SK-MEL-5 (cell line): ENCODE data around the gene COX18. TPM values are rescaled to one million over a fixed set of nuclear protein-coding genes. Genes with fewer than 3 reads are reported as not detected.

Experiments
- DNase-seq: peaks from one replicate; pipeline ENCODE4 v3.0.0-alpha.2; 2016; ENCODE audit warnings: low read depth, low spot score
- in situ Hi-C: cut with HindIII; loops from 2 replicates; pipeline ENCODE4 v1.10.0; 2016; ENCODE audit warnings: low sequenced_read_pairs, high pct_unique_total_duplicates, low pct_unique_long_range_greater_than_20kb
- small RNA-seq, 2 experiments: library from RNA; depleted of rRNA; stranded (forward); fragments of <200 nt; gene quantifications; one replicate each; pipeline ENCODE3, GENCODE V24; 2014
- total RNA-seq: library from RNA; depleted of rRNA; stranded (reverse); fragments of >200 nt; shearing (Covaris generic); gene quantifications from 2 replicates; pipeline ENCODE4 v1.2.3, GENCODE V29; 2014; rRNA removed

Gene COX18
- total RNA-seq, 1 experiment from 2014 or later, result 25.3 TPM

- DNase-seq, result no peak
- in situ Hi-C loops, result no loop called here
Observed at GRCh38 chr4:73007526-73008100, 61.9 kb downstream of the COX18 start.

DNA sequence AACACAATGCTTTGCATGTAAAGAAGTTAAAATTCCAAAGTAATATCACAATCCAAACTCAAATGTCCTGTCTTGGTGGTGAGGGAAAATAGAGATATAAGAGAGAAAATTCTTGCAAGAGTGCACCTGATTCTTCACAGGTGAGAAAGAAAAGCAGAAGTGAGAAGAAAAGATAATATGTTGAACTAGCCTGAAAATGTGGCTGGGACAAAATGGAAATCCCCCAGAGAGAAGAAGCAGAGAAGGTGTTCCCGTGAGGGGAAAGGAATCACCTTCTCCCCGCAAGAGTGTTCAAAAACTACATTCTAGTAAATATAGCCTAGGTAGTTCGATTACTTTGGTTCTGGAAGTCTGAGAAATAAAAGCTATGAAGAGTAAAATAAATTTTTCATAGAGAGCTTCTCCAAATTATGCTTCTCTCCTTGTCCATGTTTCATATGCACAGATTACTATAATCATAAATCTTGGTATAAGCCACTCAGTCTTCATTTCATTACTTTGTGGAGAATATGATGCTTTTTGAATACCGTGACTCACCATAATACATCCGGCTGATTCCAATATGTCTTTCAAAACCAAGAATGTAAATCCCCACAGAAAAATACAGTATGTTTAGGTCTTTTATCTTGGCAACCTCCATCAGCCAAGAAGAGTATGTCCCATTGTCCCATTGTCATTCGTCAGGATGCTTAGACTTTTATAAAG, 63.1 kb downstream of the COX18 start:
- DNase-seq, result no peak
- in situ Hi-C loops, result no loop called here

GRCh38 chr4:73005514-73005913, 64.0 kb downstream of the COX18 start:
- in situ Hi-C loops, result no loop called here
- DNase-seq, result no peak

Small RNA genes lying within 50 kb of the gene (small RNA-seq; reads per million reads assigned to genes)
- gene RNU6ATAC5P, result 0 reads per million in 2 experiments

Other genes with a start within 250 kb of the COX18 start
- gene ANKRD17, start 189.1 kb upstream of the COX18 start, total RNA-seq, result 32.2 and 36.5 TPM in 2 replicates